GM19240 (cell line): Measurements from ENCODE around the gene ATRAID.

Experiments
- DNase-seq: peaks from one replicate; pipeline ENCODE4 v3.0.0; 2011; ENCODE audit warnings: low spot score; ENCODE audit not compliant: insufficient read length

ATRAID gene

GRCh38 chr2:27219091-27219490, 7.2 kb downstream of the ATRAID start:
- DNase-seq: no peak

- DNase-seq: no peak
Measured at GRCh38 chr2:27220091-27220490, 8.2 kb downstream of the ATRAID start.

GRCh38 chr2:27221166-27221565, 9.3 kb downstream of the ATRAID start:
- DNase-seq: no peak

- DNase-seq: no peak
Measured at GRCh38 chr2:27222407-27222806, 10.6 kb downstream of the ATRAID start.

- no peak for DNase-seq
Measured at GRCh38 chr2:27223416-27223815, 11.6 kb downstream of the ATRAID start.

- no peak for DNase-seq
Measured at GRCh38 chr2:27225526-27225925, 13.7 kb downstream of the ATRAID start.

- DNase-seq: no peak
Measured at GRCh38 chr2:27227501-27227900, 15.7 kb downstream of the ATRAID start.

- DNase-seq: no peak
Measured at GRCh38 chr2:27231921-27232320, 20.1 kb downstream of the ATRAID start.

GRCh38 chr2:27233341-27233740, 21.5 kb downstream of the ATRAID start:
- no peak for DNase-seq

GRCh38 chr2:27236136-27236535, 24.3 kb downstream of the ATRAID start:
- no peak for DNase-seq

GRCh38 chr2:27236626-27237025, 24.8 kb downstream of the ATRAID start:
- no peak for DNase-seq

- DNase-seq: no peak
Measured at GRCh38 chr2:27237341-27237945, 25.6 kb downstream of the ATRAID start.

GRCh38 chr2:27238976-27239375, 27.1 kb downstream of the ATRAID start:
- DNase-seq: no peak

- no peak for DNase-seq
Measured at GRCh38 chr2:27240406-27240805, 28.6 kb downstream of the ATRAID start.

- DNase-seq: no peak
Measured at GRCh38 chr2:27241761-27242613, 30.1 kb downstream of the ATRAID start.

GRCh38 chr2:27242614-27242951, 30.7 kb downstream of the ATRAID start:
- DNase-seq: no peak

- no peak for DNase-seq
Measured at GRCh38 chr2:27243391-27244130, 31.7 kb downstream of the ATRAID start.

GRCh38 chr2:27245116-27245515, 33.3 kb downstream of the ATRAID start:
- no peak for DNase-seq

- DNase-seq: no peak
Measured at GRCh38 chr2:27245626-27246025, 33.8 kb downstream of the ATRAID start.

GRCh38 chr2:27247893-27248292, 36.1 kb downstream of the ATRAID start:
- DNase-seq: no peak

- no peak for DNase-seq
Measured at GRCh38 chr2:27249159-27249890, 37.5 kb downstream of the ATRAID start.
